Neuronal stem cell (in vitro differentiated cells): ENCODE results near the gene SLC38A2.

Experiments used
- DNase-seq: peaks from one replicate; pipeline ENCODE4 v3.0.0-alpha.2; 2013; ENCODE audit warnings: low spot score
- H2AFZ ChIP-seq: one replicate; pipeline ENCODE4 v1.6.1; 2013; ENCODE audit warnings: mild to moderate bottlenecking, low read length, inconsistent platforms
- H2AK5ac ChIP-seq: 2 replicates; pipeline ENCODE4 v1.6.1; 2013; ENCODE audit warnings: low read depth, mild to moderate bottlenecking, inconsistent platforms, low read length, moderate library complexity, mixed read lengths
- H2BK120ac ChIP-seq: 2 replicates; pipeline ENCODE4 v1.6.1; 2013; ENCODE audit warnings: low read depth, mild to moderate bottlenecking, inconsistent platforms, low read length, moderate library complexity, mixed read lengths
- H2BK12ac ChIP-seq: one replicate; pipeline ENCODE4 v1.6.1; 2013; ENCODE audit warnings: low read length, inconsistent platforms
- H2BK15ac ChIP-seq: 2 replicates; pipeline ENCODE4 v1.6.1; 2013; ENCODE audit warnings: mild to moderate bottlenecking, low read length, inconsistent platforms, mixed read lengths
- H2BK5ac ChIP-seq: one replicate; pipeline ENCODE4 v1.6.1; 2013; ENCODE audit warnings: inconsistent platforms, mild to moderate bottlenecking, low read length, moderate library complexity
- H3K14ac ChIP-seq: one replicate; pipeline ENCODE4 v1.6.1; 2013; ENCODE audit warnings: low read length, inconsistent platforms
- H3K18ac ChIP-seq: 2 replicates; pipeline ENCODE4 v1.6.1; 2013; ENCODE audit warnings: low read length, inconsistent platforms
- H3K23ac ChIP-seq: 2 replicates; pipeline ENCODE4 v1.6.1; 2013; ENCODE audit warnings: low read depth, mild to moderate bottlenecking, mixed read lengths, low read length, inconsistent platforms; ENCODE audit not compliant: poor library complexity
- H3K27ac ChIP-seq: replicated peaks from 3 replicates; pipeline ENCODE4 v1.5.1; 2013; ENCODE audit warnings: low read length, inconsistent platforms
- H3K27me3 ChIP-seq, 3 experiments: 2 replicates each; pipeline ENCODE4 v1.6.1; 2013; ENCODE audit warnings: low read length in 3 of 3, mild to moderate bottlenecking in 2 of 3, inconsistent platforms in 1 of 3, low read depth in 1 of 3, mixed read lengths in 1 of 3, moderate library complexity in 1 of 3; ENCODE audit not compliant: control insufficient read depth in 3 of 3, insufficient read depth in 3 of 3
- H3K36me3 ChIP-seq, 2 donors: replicated peaks in 1 of 2; 2 replicates each; pipeline ENCODE4 v1.6.1; 2013; ENCODE audit warnings: low read length in 2 of 2; ENCODE audit not compliant: control insufficient read depth in 2 of 2, insufficient read depth in 2 of 2
- H3K4ac ChIP-seq: 2 replicates; pipeline ENCODE4 v1.6.1; 2013; ENCODE audit warnings: inconsistent platforms, mild to moderate bottlenecking, low read length, moderate library complexity
- H3K4me1 ChIP-seq, 2 donors: 1 replicate in 1 of 2; 2 replicates in 1 of 2; pipeline ENCODE4 v1.6.1; 2013; ENCODE audit warnings: low read length in 2 of 2, low read depth in 1 of 2; ENCODE audit not compliant: control insufficient read depth in 2 of 2, insufficient read depth in 1 of 2
- H3K4me2 ChIP-seq: one replicate; pipeline ENCODE4 v1.6.1; 2013; ENCODE audit warnings: mild to moderate bottlenecking, low read length, inconsistent platforms; ENCODE audit not compliant: insufficient read depth, poor library complexity, severe bottlenecking
- H3K4me3 ChIP-seq, 2 donors: 2 replicates each; pipeline ENCODE4 v1.5.1; 2013; ENCODE audit warnings: low read length in 2 of 2, mild to moderate bottlenecking in 2 of 2, inconsistent platforms in 1 of 2, moderate library complexity in 1 of 2
- H3K79me1 ChIP-seq: one replicate; pipeline ENCODE4 v1.6.1; 2013; ENCODE audit warnings: low read depth, mild to moderate bottlenecking, inconsistent platforms, low read length, moderate library complexity
- H3K9ac ChIP-seq: one replicate; pipeline ENCODE4 v1.6.1; 2013; ENCODE audit warnings: mild to moderate bottlenecking, low read depth, low read length, inconsistent platforms; ENCODE audit not compliant: poor library complexity
- H3K9me3 ChIP-seq, 2 donors: replicated peaks in 1 of 2; 2 replicates each; pipeline versions ENCODE3 to v1.6.1; 2013; ENCODE audit warnings: low read length in 2 of 2, mild to moderate bottlenecking in 2 of 2, inconsistent platforms in 1 of 2, low read depth in 1 of 2, mixed read lengths in 1 of 2, moderate library complexity in 1 of 2; ENCODE audit not compliant: control insufficient read depth in 2 of 2, insufficient read depth in 1 of 2
- H4K8ac ChIP-seq: one replicate; pipeline ENCODE4 v1.6.1; 2013; ENCODE audit warnings: low read depth, mild to moderate bottlenecking, inconsistent platforms, low read length, moderate library complexity
- H4K91ac ChIP-seq: one replicate; pipeline ENCODE4 v1.6.1; 2013; ENCODE audit warnings: low read length, low read depth, mild to moderate bottlenecking, inconsistent platforms; ENCODE audit not compliant: poor library complexity
- WGBS, 2 donors: extraction: QIAGEN DNeasy Blood & Tissue Kit; methylation state at CpG; one replicate each; pipeline ENCODE4 v1.1.7; 2013; ENCODE audit warnings: missing lambda C conversion rate in 2 of 2, mixed read lengths in 1 of 2; ENCODE audit not compliant: insufficient read length in 2 of 2, insufficient replicate concordance in 1 of 2; ENCODE audit errors: extremely low coverage in 2 of 2; 5-methylcytosine and 5-hydroxymethylcytosine counted together

SLC38A2 gene

DNA sequence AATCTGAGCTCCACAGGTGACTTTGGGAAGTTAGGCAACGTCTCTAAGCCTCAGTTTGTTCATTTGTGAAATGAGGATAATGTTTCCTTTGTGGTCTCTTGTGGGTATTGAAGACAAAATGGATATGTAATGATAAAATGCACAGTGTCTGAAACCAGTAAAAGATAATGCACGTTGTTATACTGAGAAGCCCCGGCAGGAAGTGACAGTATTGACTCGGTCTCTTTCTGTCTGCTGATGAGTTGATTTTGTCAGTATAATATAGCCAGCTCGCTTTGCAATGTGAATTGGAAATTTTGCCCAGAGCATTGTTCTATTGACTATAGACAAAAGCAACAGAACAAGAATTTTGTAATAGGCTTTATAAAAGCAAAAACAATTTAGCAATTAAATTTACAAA is 54.5 kb downstream of the SLC38A2 start:
- no peak overlapping the region for H3K18ac ChIP-seq
- DNase-seq: no peak
- H3K4ac ChIP-seq: no peak overlapping the region
- H3K9ac ChIP-seq: no peak overlapping the region
- no peak overlapping the region for H4K8ac ChIP-seq
- H2AK5ac ChIP-seq: no peak overlapping the region
- H4K91ac ChIP-seq: no peak overlapping the region
- H3K4me2 ChIP-seq: no peak overlapping the region
- WGBS, 2 donors: no CpG with 5 or more reads among the region's 5 CpGs
- no peak overlapping the region for H2BK15ac ChIP-seq
- H3K27me3 ChIP-seq: no peaks in the 10 kb centered on the region
- no peaks in the 10 kb centered on the region for H3K4me1 ChIP-seq
- H2AFZ ChIP-seq: no peak overlapping the region
- no peak overlapping the region for H2BK120ac ChIP-seq
- no peaks in the 10 kb centered on the region for H3K79me1 ChIP-seq
- H3K27ac ChIP-seq: no peak overlapping the region
- no peak overlapping the region for H2BK12ac ChIP-seq
- H3K23ac ChIP-seq: no peak overlapping the region
- no peak overlapping the region for H3K14ac ChIP-seq
- no peak overlapping the region for H3K4me3 ChIP-seq
- H3K9me3 ChIP-seq: no peaks in the 10 kb centered on the region
- H2BK5ac ChIP-seq: no peak overlapping the region
- no peaks in the 10 kb centered on the region for H3K36me3 ChIP-seq
